NCI-H524 (cell line): Measurements from ENCODE around the gene SLC25A21.
A peak's percentile ranks its signal among the peaks of the same experiment; 100 is the strongest.

Experiments
- DNase-seq, 2 experiments: peaks; one replicate each; lab custom pipeline; 2025; lab: John Stamatoyannopoulos, UW

SLC25A21 gene

DNA sequence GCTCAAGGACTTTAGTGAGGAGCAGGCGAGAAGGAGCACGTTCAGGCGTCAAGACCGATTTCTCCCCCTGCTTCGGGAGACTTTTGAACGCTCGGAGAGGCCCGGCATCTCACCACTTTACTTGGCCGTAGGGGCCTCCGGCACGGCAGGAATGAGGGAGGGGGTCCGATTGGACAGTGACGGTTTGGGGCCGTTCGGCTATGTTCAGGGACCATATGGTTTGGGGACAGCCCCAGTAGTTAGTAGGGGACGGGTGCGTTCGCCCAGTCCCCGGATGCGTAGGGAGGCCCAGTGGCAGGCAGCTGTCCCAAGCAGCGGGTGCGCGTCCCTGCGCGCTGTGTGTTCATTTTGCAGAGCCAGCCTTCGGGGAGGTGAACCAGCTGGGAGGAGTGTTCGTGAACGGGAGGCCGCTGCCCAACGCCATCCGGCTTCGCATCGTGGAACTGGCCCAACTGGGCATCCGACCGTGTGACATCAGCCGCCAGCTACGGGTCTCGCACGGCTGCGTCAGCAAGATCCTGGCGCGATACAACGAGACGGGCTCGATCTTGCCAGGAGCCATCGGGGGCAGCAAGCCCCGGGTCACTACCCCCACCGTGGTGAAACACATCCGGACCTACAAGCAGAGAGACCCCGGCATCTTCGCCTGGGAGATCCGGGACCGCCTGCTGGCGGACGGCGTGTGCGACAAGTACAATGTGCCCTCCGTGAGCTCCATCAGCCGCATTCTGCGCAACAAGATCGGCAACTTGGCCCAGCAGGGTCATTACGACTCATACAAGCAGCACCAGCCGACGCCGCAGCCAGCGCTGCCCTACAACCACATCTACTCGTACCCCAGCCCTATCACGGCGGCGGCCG, 509.6 kb downstream of the SLC25A21 start:
- peak; percentile 58 to 76 for DNase-seq

DNA sequence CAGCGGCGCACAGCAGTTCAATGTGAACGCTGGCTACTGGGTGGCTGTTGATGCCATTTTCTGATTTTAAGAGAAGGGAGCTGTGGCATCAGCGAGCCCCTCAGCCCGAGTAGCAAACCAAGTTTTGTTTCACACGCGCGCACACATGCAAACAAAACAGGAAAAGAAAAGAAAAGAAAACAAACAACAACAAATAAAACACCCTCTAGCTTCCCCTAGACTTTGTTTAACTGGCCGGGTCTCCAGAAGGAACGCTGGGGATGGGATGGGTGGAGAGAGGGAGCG, 510.2 kb downstream of the SLC25A21 start:
- DNase-seq, result peak in 1 of 2 experiments; percentile 58

DNA sequence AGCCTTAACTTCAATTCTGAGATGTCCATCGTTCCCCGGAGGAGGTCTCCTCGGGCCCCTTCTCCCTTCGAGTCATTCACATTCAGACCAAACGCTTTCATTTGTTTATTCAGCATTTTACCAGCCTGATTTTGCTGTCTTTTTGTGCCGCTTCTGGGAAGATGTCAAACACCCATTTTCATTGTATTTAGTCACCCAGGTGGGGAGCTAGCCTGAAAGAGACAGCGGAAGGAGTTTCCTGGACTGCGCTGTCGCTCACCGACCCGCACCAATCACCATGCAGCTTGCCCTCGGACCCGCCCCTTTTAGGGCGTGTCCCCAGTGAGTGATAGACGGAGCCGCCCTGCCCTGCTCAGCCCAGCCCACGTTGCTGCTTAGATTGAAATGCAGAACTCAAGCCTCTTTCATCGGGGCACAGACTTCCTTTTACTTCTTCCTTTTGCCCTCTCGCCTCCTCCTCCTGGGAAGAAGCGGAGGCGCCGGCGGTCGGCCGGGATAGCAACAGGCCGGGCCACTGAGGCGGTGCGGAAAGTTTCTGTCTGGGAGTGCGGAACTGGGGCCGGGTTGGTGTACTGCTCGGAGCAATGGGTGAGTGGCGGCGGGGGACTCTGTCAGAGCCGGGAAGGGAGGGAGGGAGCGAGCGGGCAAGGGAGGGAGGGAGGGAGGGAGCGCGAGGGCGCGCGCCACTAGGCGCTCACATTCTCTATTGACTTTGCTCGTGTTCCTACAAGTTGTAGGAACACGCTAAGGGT, 510.7 kb downstream of the SLC25A21 start, which contains the start of gene PAX9:
Gene PAX9, plus strand, starts transcription at position 355 of the 752 bp plus-strand sequence. Its CDS starts 230 bp downstream, at position 585.
- peak; percentile 95 to 98 for DNase-seq

DNA sequence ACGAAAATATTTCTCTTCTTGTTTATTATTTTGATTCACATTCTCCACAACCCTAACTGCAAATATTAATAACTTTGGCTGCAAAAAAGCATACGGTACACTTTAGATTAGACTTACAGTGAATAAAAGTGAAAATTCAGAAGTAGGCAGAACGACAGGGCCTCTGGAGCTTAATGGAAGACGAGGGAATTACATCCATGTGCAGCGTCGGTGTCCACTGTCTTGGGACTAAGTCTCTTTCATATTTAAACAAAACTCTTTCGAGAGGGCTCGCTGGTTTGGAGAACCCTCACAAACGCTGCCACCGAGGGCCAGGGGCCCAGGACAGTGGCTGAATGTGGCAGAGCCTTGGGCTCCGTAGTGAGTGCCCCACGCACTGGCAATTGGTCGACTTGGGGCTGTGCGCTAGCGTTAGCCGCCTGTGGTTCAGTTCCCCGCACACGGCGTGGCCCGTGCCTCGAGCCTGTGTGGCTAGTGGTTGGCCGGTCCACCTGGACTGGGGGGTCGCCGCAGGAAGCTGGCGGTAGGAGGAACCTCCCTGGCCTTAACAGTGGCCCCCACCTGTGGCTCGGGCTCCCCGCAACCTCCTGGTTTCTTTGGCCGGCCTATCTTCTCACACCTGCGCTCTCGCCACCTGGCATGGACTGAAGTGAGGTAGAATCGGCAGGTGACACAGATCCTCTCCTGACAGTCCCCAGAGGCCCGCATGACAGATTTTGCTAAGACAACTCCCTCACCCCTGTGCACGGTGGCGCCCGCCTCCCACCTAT, 511.5 kb downstream of the SLC25A21 start:
- peak in 1 of 2 experiments; percentile 37 for DNase-seq

GRCh38 chr14:36659822-36660735, 512.3 kb downstream of the SLC25A21 start:
- no peak for DNase-seq

DNA sequence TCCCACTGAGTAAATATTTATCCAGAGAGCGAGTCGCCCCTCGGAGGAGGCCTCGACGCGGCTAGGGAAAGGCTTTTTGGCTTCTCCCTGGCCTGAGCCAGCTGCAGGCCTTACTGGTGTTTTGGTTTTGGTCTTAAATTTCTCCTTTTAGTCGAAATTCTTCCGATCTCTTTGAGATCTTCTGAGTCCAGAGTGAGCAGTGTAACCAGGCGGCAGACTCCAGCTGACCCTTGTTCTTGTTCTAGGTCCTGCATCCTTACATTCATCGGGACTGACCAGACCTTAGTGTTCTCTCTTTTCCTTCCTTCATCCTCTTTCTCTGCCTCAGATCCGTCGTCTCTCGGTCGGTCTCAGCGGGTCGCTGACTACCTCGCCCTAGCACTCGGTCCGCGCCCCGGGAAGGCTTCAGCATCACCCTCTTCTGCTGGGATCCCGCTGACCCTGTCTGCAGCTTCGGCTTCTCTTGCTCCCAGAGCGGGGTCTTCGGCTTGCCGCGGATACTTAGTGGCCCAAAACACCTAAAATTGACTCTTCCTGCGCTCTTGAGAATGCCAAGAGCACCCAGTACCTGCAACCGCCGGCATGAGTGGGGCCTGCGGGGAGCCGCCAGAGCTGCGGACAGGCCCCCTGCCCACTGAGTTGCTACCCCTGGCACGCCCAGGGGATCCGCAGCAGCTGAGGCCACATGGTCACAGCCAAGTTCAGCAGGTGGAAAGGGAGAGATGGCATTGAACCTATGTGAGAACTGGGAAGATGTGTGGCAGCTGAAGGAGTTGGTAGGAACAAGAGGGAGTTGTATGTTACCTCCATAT, 513.2 kb downstream of the SLC25A21 start:
- DNase-seq, result peak in 1 of 2 experiments; percentile 36

DNA sequence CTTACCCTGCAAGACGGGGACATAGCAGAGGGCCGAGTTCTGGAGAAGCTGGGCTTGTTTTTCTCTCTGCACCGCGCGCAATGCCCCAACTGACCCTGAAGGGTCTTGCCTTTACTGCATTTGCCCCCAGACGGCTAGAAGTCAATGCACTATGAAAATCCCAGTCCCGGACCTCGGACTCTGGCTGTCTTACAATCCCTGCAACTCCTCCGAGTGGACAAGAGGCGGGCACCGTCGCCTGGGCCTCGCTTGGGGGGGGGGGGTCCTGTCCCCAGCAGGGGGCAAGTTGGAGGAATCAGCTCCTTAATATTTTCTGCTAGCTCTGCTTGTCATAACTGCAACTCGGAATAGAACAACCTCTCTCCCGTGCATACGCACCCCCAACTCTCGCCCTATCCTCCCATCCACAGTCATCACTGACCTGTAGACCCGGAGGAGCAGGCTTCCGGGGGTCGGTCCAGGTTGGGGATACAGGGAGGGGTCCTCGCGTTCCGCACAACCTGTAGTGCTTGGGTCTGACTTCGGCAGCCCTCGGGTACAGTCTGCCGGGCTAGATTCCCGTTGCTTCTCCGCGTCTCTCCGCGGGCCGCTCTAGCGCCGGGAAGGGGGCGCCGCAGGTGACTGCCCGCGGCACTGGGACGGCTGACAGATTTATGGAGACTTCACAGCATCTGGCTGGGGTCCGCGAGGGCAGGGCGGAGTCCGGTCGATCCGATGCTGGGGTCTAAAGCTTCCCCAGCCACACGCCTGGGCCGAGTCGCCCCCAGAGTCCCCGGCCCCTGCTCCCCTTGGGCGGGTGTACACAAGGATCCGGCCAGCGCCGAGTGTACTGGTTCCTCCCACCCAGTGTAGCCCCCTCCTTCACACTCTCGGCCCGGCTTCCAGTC, 514.0 kb downstream of the SLC25A21 start:
- DNase-seq, result peak in 1 of 2 experiments; percentile 44

- peak; percentile 26 to 52 for DNase-seq
Measured at GRCh38 chr14:36657399-36658122, 514.8 kb downstream of the SLC25A21 start.

GRCh38 chr14:36656687-36657398, 515.6 kb downstream of the SLC25A21 start:
- DNase-seq, result peak; percentile 53 to 70

DNA sequence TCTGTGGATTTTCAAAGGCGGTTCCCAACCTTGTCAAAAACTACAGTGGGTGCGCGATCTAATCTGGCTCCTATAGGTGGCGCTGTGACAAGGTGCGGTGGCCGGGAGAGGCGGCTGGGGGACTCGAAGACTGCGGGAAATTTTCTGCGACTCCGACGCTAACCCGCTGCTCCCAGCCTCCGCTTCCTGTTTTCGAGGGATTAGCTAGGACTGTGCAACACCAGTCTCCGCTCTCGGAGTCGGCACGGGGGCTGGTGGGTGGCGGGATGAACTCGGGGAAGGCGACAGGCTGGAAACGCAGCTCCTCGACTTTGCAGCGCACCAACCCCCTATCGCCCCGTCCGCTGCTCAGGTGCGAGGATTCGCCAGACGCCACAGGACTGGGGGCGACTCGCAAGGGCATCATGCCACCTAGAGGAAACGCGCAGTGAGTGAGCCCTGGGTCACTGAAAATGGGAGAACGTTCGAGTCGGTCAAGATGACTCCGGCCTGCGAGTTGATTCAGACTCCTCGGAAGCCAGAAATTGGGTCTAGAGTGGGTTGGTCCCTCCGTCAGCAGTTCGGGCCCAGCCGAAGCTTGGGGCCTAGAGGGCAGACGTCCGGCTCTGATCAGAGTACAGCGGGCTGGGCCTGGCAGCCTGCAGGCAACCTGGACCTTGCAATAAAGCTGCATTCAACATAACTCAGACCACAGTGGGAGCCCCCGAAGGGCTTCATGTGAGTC, 516.3 kb downstream of the SLC25A21 start:
- peak; percentile 88 to 95 for DNase-seq

- DNase-seq, result no peak
Measured at GRCh38 chr14:36655571-36655962, 516.8 kb downstream of the SLC25A21 start.

DNA sequence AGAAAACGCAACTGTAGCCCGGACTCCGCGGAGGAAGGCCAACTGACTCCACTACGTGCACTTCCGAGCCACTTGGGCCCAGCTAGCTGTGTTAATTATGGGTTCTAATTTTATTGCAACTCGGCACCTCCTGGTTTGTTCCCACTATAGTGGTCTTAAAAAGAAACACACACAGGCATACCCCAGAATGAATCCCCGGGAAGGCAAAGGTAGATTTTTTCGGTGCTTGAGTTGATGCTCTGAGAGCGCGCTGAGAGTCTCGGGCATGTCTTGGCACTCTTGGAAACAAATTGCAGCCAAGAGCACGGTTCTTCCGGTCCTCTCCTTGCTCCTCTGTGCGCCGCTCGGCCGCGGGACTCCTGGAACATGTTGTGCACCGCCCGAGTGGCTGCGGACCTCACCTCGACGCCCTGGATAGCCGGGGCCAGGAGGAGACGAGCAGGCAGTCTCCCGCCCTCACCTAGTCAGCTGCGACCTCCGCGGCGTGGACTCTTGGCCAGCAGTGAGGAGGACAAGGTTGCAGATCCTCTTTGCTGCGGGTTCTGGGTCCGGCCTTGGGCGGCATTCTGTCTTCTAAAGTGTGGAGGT, 517.5 kb downstream of the SLC25A21 start:
- no peak for DNase-seq

DNA sequence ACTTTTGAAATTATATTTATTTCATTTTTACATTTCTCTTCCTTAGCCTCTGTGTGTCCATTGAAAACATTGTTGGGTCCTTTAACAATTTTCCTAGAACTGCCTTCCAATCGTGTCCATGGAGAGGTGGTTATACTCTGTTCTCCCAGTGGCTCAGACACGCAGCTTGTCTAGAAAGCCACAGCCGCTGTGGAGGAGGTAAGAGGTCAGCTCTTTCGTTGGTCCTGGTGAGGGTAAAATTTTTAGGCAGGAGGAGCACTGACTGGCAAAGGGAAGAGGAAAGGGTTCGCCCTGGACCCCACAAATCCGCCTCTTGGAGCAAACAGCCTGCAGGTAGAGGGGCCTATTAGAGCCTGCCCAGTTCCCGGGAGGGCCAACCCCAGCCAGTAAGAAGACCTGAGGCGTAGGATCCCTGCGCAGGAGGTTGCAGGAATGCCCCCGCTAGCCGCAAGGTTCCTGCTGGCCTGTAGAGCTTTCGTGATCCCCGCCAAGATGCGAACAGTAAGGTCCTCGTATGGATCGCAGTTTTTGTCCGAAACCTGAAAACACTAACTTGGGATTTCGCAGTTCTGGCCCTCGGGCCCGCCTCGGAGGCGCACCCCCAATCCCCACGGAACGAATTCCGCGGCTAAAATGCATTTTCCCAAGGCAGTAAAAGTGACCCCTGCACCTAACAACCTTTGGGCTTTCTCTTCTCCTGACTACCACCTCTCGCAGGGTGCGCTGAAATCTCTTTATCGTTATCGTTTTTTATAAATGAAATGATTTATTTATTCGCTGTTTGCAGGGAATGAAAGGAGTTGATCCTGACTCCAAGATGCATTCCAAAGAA, 518.2 kb downstream of the SLC25A21 start:
- DNase-seq, result no peak

- no peak for DNase-seq
Measured at GRCh38 chr14:36653413-36653812, 519.0 kb downstream of the SLC25A21 start.

DNA sequence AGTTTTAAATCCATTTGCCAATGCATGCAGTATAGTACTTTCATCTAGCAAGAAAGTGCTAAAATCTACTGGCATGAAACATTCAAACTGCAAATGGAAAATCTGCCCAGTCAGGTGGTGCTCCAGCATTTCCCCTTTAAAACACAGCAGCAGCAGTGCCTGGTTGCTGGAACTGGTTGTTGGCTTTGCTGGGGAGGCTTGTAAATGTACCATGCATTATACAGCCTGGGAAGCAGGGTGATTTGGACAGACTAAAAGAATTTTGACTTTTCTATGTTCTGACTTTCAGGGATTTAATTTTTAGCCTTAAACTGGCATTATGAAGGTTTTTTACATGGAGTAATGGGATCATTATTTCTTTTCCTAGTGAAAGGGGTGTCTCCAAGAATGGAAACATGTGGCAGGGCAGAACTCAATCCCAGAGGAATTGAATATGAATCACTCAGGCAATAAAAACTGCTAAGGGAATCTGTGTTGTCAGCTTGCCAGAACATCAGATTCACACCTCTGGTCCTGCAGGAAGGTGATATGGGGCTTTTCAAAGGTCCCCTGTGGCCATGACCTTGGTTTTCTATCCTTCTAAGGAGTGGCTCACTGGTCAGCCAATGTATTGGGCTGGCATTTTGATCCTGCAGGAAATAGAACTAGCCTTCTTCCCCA, 519.7 kb downstream of the SLC25A21 start:
- DNase-seq, result no peak
